GM19397 (cell line): ENCODE measurements around the gene ALS2.
"Not testable (repeated sequence)": the region's sequence is repeated elsewhere in the genome, so short reads cannot be mapped to it uniquely, and the experiment has no call there.

Experiments used
- ATAC-seq: cut with Tn5 transposase; IDR thresholded peaks from one replicate; pipeline ENCODE4 v1.9.1; 2021; ENCODE audit warnings: mild to moderate bottlenecking, moderate library complexity; ENCODE audit not compliant: unreplicated experiment

Gene ALS2

DNA sequence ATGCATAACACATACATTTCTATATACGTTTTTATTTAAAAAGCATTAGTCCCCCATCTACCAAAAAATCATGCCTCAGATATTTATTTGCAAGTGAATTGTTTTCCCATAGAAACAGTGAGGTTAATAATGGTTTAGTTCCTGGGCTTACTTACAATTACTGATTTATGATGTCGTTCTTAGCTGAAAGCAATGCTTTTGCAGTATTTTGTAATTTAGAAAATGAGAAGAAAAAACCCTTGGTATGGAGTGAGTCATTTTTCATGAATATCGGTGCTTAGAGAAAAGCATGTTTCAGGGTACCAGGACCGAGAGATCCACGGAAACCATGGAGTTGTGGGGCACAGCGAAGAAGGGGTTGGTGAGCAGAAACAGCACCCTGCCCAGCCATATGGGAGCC is 13.6 kb upstream of the ALS2 start:
- ATAC-seq: no peak

DNA sequence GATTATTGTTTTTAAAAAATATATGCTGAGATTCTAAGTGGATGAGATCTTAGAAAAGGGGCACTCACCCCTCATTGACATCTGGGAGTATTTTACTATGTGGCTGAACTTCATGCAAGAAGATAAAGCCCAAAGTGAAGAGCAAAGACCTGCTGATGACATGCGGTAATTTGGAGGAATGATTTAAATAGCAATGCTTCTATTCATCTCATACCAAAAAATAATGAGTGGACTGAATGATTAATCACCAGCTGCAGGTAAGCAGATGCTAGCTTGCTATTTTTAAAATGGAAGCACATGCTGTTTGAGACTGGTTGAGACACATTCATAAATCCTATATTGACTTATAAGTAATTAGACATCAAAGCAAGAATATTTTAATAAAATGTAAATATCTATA is 12.9 kb upstream of the ALS2 start:
- no peak for ATAC-seq

DNA sequence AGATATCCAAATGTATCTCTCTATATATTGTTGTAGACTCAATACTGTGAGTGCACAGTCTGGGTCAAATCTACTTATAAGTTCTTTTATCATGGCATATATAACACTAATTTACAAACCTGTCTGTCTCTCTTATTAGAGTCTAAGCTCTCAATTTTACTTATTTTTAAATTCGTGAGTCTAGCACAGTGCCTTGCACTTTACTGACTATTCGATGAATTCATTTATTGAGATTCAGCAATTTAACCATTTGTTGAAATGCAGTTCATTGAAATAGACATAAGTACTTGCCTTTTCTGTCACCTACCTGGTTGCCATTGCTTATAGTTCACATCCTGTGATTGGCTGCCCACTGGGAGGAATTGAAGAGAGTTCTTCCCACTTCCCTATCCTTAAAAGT is 10.3 kb upstream of the ALS2 start:
- ATAC-seq: no peak

DNA sequence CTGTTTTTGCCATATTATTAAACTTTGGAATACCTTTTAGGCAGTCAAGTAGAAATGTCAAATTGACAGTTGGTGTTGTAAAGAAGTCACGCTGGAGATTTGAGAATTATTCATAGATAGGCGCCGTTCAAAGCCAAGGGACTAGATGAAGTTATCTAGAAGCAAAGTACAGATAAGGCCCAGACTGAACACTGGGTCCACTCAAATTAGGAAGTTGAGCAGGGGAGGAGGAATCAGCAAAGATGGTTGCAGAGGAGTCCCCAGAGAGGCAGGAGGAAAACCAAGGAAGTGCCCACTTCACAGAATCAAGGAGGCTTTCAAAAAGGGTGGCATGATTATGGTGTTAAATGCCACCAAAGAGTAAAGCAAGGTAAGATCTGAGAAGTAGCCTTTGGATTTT is 9.6 kb upstream of the ALS2 start:
- no peak for ATAC-seq

DNA sequence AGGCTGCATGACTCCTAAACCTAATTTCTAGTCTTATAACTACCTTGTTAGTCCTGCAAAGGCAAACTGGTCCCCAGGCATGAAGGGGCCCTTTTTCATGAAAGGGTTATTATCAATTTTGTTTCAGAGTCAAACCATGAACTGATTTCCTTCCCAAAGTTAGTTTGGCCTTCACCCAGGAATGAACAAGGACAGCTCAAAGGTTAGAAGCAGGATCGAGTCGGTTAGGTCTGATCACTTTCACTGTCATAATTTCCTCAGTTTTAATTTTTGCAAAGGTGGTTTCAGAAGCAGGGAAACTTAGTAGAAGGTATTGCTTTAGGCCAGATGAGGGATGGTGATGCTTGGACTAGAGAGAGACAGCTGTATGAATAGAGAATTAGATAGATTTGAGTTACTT is 8.7 kb upstream of the ALS2 start:
- no peak for ATAC-seq

DNA sequence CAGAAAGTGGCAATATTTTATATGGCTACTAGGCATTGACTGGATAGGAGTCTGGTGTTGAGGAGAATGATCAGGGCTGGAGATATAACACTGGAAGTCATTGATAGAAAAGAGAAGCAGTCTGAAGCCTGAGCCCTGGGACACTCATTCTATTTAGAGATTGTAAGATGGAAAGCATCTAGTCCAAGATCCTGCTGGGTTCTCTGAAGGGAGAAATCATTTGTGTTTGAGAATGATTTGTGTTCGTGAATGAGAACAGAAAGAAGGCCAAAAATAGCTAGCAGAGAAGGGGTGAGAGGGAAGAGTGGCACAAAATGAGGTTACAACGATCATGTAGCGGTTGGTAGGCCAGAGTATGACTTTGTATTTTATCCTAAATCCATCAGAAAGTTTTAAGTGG is 7.6 kb upstream of the ALS2 start:
- no peak for ATAC-seq

DNA sequence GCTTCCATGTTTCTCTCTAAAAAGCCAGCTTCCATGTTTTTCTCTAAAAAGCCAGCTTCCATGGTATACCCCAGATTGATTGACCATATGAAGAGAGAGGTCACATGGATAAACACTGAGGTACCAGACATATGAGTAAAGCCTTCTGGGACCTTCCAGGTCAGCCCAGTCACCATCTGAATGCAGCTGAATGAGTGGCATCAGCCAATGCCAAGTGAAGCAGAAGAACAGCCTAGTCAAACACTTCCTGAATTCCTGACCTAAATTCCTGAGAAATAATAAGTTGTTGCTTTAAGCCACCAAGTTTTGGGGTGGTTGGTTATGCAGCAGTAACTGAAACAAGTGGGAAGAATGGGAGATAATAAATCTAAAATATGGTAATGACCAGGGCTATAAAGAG is 5.7 kb upstream of the ALS2 start:
- ATAC-seq: no peak

DNA sequence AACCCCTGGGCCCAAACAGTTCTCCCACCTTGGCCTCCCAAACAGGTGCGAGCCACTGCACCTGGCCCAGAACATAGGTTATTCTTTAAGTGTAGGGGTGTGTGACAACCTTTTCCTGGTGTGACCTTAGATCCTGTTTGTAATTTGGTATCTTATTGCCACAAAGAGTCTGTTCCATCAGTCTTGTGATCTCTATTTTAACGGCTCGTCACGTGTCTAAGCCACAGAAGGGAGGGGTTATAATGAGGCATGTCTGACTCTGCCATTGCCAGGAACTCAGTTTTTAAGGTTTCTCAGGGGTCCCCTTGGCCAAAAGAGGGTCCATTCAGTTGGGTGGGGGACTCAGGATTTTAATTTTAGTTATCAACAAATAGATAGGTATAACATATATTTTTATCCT is 4.4 kb upstream of the ALS2 start:
- no peak for ATAC-seq

DNA sequence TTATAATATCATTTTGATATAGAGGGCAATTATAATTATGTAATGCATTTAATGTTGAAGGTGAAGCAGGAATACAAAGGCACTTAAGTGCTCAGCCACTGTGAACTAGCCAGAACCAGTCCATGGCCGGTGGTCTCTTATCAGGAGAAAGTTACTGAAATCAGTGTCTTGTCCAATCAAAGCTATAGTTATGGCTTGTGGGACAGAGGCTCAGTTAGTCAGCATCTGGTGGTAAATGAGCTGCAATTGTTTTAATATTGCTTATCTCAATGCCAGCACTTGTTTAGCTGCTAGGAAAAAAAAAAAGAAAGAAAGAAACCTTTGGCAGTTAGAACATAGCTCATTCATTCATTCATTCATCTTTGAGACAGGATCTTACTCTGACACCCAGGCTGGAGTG is 3.8 kb upstream of the ALS2 start:
- ATAC-seq: no peak

DNA sequence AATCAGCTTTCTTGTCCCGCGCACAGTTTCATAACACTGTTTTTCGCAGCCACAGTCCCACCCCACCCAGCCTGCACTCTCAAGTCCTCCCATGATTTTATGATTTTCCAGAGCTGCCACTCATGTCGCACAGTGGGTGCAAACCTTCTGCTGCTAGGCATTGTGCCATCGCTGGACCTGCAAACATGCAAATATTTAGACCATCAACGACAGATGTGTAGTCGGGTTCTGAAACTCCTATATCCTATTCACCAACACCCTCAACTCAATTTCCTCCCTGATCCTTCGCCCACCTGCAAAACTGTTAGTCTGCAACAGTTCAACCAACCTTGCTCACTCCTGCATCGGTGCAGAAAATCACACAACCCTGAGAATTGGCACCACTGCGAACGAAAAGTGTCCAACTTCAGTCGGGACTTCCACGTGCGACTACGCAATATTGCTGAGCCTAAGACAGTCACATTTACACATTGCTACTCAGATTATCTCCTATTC is 871 bp upstream of the ALS2 start:
- no peak for ATAC-seq

DNA sequence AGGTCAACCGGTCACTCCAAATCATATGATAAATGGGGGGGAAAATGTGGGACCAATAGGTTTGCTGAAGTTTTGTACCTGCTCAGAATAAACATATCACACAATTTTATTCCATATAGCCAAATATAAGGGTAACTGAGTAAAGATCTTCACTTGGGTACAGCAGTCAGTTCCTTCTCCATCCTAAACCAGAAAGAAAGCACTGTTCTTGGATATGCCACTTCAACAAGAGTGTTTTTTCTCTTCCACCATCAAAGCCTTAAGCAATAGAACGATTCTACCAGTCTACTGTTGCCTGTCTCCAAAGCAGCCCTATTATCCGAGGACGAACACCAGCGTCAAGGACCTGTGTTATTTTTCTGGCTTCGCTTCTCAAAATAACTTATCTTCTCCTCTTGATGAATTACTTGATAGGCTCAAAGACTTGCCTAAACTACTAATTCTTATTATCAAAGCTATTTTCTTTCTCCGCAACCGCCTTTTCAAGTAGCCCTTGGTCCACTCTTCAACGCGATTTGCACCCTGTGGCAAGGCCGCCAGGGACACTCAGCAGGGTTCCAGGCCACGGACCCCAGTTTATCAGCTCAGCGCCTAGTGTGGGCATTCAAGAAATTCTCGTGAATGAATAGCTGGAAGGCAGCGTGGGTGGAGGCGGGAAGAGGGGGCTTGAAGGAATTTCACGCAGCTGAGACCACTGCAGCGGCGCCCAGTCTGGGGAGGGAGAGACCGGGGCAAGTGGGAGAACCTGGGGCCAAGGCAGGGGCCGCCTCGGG is 646 bp downstream of the ALS2 start:
- ATAC-seq: peak; percentile 2

DNA sequence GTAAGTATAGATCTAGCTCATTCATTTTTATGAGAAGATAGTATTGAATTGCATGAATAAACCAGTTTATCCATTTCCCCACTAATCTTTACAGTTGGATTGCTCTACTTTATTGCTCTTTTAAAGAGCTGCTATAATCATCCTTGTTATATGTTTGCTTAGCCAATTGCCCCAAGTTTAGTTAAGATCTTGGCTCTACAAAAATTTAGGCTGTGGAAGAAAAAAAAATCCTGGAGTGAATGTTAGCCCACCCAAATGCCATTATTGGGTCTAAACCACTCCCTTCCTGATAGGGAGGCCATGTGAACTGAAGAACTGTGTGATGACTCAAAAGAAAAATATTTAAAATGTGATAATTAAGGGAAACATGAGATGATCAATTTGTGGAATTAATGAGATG is 2.9 kb downstream of the ALS2 start:
- no peak for ATAC-seq

DNA sequence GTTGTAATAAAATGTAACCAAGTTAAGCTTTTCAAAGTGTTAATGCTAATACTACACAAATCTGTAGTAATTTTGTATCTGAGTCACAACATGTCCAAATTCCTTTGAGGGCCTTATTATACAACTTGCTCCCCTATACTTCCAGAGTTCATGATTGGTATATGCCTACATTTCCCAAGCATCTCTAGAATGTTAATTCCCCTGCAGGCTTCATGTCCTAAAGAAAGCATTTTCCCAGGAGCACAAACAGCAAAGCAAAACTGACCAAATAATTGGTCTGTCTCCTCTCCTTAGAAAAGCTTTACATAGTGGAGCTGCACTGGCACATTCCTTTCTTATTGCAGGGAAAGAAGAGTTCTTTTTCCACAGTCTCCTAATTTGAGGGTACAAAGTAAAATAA is 3.7 kb downstream of the ALS2 start:
- no peak for ATAC-seq

DNA sequence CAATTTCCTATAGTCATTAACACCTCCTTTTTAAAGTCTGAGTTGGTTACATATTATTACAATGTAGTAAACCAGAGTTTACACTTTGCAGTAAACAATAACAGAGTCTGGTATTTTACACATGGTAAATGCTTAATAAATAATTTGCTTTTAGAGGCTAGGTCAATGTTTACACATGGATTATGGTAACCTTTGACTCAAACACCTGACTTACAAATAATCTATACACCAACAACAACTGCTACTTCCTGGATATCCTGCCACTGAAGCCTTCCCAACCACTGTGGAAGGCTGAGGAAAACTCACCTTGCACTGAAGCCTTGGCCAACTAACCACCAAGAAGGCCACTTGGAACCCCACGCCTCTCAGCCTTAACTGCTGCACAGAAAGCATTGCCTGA is 5.4 kb downstream of the ALS2 start:
- no peak for ATAC-seq

DNA sequence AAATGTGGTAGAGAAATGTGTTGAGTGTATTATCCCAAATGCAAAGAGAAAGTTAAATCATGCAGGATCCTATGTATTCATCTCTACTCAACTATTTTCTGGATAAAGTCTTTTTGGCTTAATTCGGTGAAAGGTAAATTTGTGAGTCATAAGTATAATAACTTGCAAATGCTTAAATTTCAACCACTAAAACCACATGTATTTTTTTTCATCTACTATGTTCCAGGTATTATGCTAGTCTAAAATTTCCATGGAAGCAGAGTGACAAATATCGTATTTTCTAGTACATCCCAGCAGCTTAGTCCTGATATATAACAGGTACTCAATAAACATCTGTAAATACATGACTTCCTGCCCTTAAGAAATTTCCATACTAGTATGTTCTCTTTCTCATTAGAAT is 6.2 kb downstream of the ALS2 start:
- no peak for ATAC-seq

DNA sequence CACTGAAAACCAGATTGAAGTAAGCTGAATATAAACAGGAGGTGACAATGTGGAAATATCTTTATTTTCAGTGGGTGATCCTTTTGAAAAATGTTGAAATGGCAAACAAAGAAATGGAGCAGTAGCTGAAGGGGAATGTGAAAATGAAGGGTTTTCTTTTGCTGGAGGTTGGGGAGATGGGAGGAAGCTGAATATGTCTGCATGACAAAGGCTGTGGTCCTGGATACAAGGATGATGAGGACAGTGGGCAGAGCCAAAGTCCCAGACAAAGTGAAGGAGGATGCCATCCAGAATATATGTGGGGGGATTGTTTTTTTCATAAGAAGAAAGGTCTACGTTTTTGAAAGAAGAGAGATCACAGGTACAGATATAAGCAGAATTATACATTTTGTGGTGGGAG is 6.7 kb downstream of the ALS2 start:
- no peak for ATAC-seq

DNA sequence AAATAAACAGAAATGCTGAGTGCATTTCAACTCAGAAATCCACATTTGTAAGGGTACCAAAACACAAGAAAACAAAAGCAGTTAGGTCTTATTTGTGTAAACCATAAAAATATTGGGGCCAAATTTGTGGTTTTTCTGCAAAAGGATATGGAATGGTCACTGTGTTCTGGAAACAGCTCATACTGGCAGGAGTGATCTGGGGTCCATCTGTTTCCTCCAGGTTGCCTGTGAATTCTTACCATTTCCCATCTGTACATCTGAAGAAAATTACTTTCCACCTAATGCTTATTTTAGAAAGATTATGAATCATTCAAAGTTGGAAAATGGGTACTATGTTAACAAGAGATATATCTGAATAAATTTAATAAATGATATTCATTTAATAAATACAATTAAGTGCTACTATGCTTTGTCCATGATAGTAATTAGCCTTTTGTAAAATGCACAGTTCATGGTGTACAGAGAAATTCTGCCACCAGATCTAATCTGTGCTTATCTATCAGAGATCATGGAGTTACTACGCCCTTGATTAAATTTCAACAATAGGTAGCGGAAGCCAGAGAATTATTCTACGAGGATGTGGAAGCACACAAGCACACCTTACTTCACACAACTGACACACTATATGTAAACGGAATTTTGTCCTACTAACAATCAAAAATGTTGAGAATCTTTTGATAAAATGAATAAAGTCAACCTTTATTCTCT is 10.9 kb downstream of the ALS2 start:
- no peak for ATAC-seq

DNA sequence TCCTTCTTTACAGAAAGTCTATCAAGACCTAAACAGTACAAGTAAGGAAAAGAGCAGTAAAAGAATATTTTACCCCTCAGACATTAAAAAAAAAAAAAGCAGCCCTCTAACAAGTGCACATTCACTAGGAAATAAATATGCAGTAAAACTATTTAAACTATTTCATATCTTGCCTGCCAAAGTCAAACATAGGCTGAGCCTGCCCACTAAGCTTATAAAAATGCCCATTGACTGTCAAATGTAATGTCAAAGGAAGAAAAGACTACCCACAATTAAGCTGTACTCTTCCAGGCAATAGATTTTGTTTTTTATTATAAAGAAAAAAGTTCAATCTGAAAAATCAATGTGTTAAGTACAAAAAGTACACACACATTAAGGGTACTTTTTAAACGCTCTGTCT is 11.8 kb downstream of the ALS2 start:
- ATAC-seq: no peak

DNA sequence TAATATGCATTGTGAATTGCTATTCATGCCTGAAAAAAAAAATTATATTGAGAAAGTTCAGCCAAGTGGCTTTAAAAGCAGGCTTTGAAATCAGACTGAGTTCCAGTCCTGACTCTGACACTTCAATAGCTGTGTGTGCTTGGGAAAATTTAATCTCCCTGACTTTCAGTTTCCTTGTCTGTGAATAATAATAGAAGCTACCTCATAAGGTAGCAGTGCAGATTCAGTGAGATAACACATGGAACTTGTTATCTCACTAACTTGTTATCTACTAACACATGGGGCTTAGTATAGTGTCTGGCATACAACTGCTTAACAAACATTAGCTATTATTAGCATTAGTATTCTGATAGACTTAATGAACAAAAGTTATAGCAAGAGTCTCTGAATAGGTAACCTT is 14.9 kb downstream of the ALS2 start:
- ATAC-seq: no peak

DNA sequence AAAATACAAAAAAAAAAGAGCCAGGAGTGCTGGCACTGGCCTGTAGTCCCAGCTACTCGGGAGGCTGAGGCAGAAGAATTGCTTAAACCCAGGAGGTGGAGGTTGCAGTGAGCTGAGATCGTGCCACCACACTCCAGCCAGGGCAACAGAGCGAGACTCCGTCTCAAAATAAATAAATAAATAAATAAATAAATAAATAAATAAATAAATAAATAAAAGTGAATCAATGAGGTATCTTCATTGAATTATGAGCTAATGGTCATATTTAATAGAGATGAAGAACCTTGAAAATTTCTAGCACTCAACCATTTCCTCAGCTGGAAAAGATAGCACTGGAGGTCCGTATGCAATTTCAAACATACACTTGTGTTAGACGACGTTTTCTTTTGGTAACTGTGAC is 16.3 kb downstream of the ALS2 start:
- ATAC-seq: not testable (repeated sequence)

DNA sequence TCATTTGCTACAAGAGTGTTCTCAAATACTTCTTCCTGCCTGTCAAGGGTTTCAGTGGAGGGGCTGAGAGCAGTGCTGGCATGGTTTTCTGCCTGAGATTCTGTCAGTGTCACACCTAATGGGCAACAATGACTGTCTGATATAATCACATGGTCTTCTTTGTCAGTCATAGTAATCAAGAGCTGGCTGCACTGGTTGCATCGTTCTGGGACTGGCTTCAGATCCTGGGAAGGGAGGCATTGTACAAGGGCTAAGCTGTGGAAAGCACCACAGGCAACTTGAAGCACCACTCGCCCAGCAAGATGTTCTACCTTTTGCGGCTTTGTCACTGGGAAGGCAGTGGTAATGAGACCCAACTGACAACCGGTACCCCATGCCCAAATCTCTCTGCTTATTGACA is 19.6 kb downstream of the ALS2 start:
- ATAC-seq: no peak

DNA sequence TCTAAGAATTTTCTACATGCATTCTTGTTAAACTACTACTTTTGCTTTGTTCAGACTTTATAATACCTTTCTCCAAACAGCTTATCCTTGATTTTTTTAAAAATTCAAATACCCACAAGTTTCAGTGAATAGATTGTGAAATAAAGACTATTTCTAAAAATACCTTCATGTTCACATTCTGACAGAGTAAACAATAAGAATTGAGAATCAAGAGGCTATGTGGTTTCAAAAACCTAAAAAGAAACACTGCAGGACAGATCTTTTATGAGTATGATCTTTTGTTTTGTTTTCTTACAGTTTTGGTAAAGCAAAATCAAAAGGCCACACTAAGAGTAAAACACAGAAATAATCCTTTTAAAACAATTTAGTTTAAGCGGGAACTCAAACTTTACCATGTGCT is 21.2 kb downstream of the ALS2 start:
- no peak for ATAC-seq

DNA sequence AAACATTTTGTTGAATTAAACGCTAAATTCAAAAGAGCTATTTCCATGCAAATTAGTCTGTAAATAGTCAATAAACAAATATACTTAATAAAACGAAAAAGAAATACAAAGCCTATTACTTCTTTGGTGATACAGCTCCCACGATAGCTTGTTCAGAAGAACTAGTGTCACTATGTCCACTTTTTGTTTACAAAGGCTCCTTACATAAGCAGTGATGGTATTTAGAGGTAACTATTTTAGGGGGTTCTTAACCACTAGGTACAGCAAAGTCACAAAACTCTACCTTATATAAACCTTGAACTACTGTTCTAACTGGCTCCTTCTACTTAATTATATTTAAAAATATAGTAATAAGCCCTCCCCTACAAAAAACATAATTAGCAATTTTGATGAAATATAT is 21.9 kb downstream of the ALS2 start:
- ATAC-seq: no peak
